ENCODE results near the gene MST1.
"Not testable (repeated sequence)": the region's sequence is repeated elsewhere in the genome, so short reads cannot be mapped to it uniquely, and the experiment has no call there.

Gene MST1

GRCh38 chr3:49701388-49702077 lies 12.3 kb upstream of the MST1 start:
- no peak for DNase-seq (ENCODE audit: low read depth)
- TF ChIP-seq CTCF (IDR thresholded peaks at IDR 0.05; ENCODE audit: control insufficient read depth, extremely low read depth, insufficient read depth), result peak; percentile 26

GRCh38 chr3:49700453-49701128 lies 11.3 kb upstream of the MST1 start:
- no peak for TF ChIP-seq CTCF (IDR thresholded peaks at IDR 0.05; ENCODE audit: control insufficient read depth, extremely low read depth, insufficient read depth)
- no peak for DNase-seq (ENCODE audit: low read depth)
- no peak overlapping the region for H3K4me3 ChIP-seq (ENCODE audit: low read depth, low read length)

More at GRCh38 chr3:49701388-49702077, 12.3 kb upstream of the MST1 start:
- no peak overlapping the region for H3K4me3 ChIP-seq (ENCODE audit: low read depth, low read length)

- DNase-seq (ENCODE audit: low read depth), result no peak
- no peak overlapping the region for H3K4me3 ChIP-seq (ENCODE audit: low read depth, low read length)
- TF ChIP-seq CTCF (IDR thresholded peaks at IDR 0.05; ENCODE audit: control insufficient read depth, extremely low read depth, insufficient read depth), result no peak
Observed at GRCh38 chr3:49700014-49700413, 10.7 kb upstream of the MST1 start.

GRCh38 chr3:49699281-49699979 lies 10.2 kb upstream of the MST1 start:
- no peak for DNase-seq (ENCODE audit: low read depth)
- TF ChIP-seq CTCF (IDR thresholded peaks at IDR 0.05; ENCODE audit: control insufficient read depth, extremely low read depth, insufficient read depth), result no peak
- H3K4me3 ChIP-seq (ENCODE audit: low read depth, low read length), result no peak overlapping the region

- DNase-seq (ENCODE audit: low read depth); H3K4me3 ChIP-seq (ENCODE audit: low read depth, low read length): not testable (repeated sequence)
Observed at GRCh38 chr3:49695350-49696015, 6.2 kb upstream of the MST1 start.

- not testable (repeated sequence) for H3K4me3 ChIP-seq (ENCODE audit: low read depth, low read length); DNase-seq (ENCODE audit: low read depth)
Observed at GRCh38 chr3:49694409-49695070, 5.3 kb upstream of the MST1 start.

- not testable (repeated sequence) for DNase-seq (ENCODE audit: low read depth); H3K4me3 ChIP-seq (ENCODE audit: low read depth, low read length)
Observed at GRCh38 chr3:49691481-49691880, 2.2 kb upstream of the MST1 start.

GRCh38 chr3:49690856-49691255 lies 1.6 kb upstream of the MST1 start:
- peak overlapping the region; percentile 92 for H3K4me3 ChIP-seq (ENCODE audit: low read depth, low read length)
- DNase-seq (ENCODE audit: low read depth), result not testable (repeated sequence)

- DNase-seq (ENCODE audit: low read depth), result not testable (repeated sequence)
- H3K4me3 ChIP-seq (ENCODE audit: low read depth, low read length), result peak overlapping the region; percentile 92
Observed at GRCh38 chr3:49689908-49690624, 792 bp upstream of the MST1 start.

GRCh38 chr3:49688338-49689045 lies 782 bp downstream of the MST1 start:
- H3K4me3 ChIP-seq (ENCODE audit: low read depth, low read length), result peak overlapping the region; percentile 92
- not testable (repeated sequence) for DNase-seq (ENCODE audit: low read depth)

- not testable (repeated sequence) for H3K4me3 ChIP-seq (ENCODE audit: low read depth, low read length); DNase-seq (ENCODE audit: low read depth)
Observed at GRCh38 chr3:49687424-49687795, 1.9 kb downstream of the MST1 start.
